HCT116 (cell line): ENCODE measurements around the gene CASP10.

Source experiments
- CTCF ChIP-seq, 3 experiments: fragments of 200-600 bp in 1 of 3; sonication (generic) in 1 of 3; IDR thresholded peaks in 2 of 3; conservative IDR thresholded peaks in 1 of 3; 2 replicates each; pipeline ENCODE4 v1.5.1; 2012 to 2017; ENCODE audit warnings: low read depth in 2 of 3, low read length in 2 of 3, antibody characterized with exemption in 1 of 3, borderline replicate concordance in 1 of 3, control low read depth in 1 of 3, mild to moderate bottlenecking in 1 of 3, mixed read lengths in 1 of 3, mixed run types in 1 of 3, moderate library complexity in 1 of 3; ENCODE audit not compliant: insufficient read depth in 1 of 3
- EZH2 ChIP-seq: fragments of 200-600 bp; sonication (generic); IDR thresholded peaks from 2 replicates; pipeline ENCODE4 v1.6.1; 2017; ENCODE audit warnings: antibody characterized with exemption, mixed run types
- EZH2phosphoT487 ChIP-seq: fragments of 200-600 bp; IDR thresholded peaks from 2 replicates; pipeline ENCODE4 v1.6.1; 2018; ENCODE audit warnings: antibody characterized with exemption, borderline replicate concordance
- JUND ChIP-seq: IDR thresholded peaks from 2 replicates; pipeline ENCODE4 v1.6.1; 2012
- POLR2A ChIP-seq: IDR thresholded peaks from 2 replicates; pipeline ENCODE4 v1.7.0; 2011; ENCODE audit warnings: borderline replicate concordance; ENCODE audit not compliant: insufficient read depth, insufficient read length; ENCODE audit errors: extremely low read depth
- POLR2AphosphoS5 ChIP-seq: IDR thresholded peaks from 2 replicates; pipeline ENCODE4 v1.6.1; 2011; ENCODE audit warnings: mild to moderate bottlenecking, low read depth, low read length, moderate library complexity
- RAD21 ChIP-seq: IDR thresholded peaks from 2 replicates; pipeline ENCODE4 v1.6.1; 2012; ENCODE audit warnings: low read depth, mild to moderate bottlenecking
- SP1 ChIP-seq: IDR thresholded peaks from 2 replicates; pipeline ENCODE4 v1.6.1; 2012; ENCODE audit warnings: low read depth
- SRF ChIP-seq: IDR thresholded peaks from 2 replicates; pipeline ENCODE4 v1.6.1; 2012; ENCODE audit warnings: low read depth
- TCF7L2 ChIP-seq: IDR thresholded peaks from 2 replicates; pipeline ENCODE4 v1.7.0; 2011; ENCODE audit warnings: borderline replicate concordance, inconsistent platforms; ENCODE audit not compliant: insufficient read depth, insufficient read length; ENCODE audit errors: extremely low read depth
- YY1 ChIP-seq: IDR thresholded peaks from 2 replicates; pipeline ENCODE4 v1.6.1; 2011; ENCODE audit warnings: low read length, low read depth, moderate library complexity, mild to moderate bottlenecking; ENCODE audit not compliant: insufficient replicate concordance; ENCODE audit errors: extremely low read depth
- TF ChIP-seq, protein P1 (sequence below): IDR thresholded peaks from 2 replicates; pipeline ENCODE4 v1.6.1; 2012; ENCODE audit warnings: low read depth
- TF ChIP-seq, protein P2 (sequence below): IDR thresholded peaks from 2 replicates; pipeline ENCODE4 v1.6.1; 2012

DNA sequence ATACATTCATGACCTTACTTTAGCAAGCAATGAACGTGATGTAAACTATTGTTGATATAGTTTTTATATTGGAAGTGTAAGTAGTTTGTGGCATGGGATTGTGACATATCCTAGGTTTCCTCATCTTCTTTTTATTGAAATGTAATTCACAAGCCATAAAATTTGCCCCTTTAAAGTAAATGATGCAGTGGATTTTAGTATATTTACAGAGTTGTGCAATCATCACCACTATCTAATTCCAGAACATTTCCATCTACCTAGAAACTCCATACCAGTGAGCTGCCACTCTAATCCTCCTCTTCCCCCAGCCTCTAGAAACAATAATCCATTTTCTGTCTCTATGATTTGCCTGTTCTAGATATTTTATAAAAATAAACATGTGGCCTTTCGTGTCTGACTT lies 10.7 kb upstream of the CASP10 start:
- TF ChIP-seq SRF (no peak), CTCF (IDR thresholded peaks at IDR 0.05 in 2 of 3, conservative IDR thresholded peaks at IDR 0.05 in 1 of 3; ENCODE audit: borderline replicate concordance in 1 of 3, insufficient read depth in 1 of 3, low read depth in 2 of 3, low read length in 2 of 3) (no peak), POLR2A (no peak), EZH2 (no peak), POLR2AphosphoS5 (no peak), JUND (no peak), TCF7L2 (no peak), EZH2phosphoT487 (no peak), SP1 (no peak), YY1 (no peak), RAD21 (no peak)
- TF ChIP-seq, protein P1, sequence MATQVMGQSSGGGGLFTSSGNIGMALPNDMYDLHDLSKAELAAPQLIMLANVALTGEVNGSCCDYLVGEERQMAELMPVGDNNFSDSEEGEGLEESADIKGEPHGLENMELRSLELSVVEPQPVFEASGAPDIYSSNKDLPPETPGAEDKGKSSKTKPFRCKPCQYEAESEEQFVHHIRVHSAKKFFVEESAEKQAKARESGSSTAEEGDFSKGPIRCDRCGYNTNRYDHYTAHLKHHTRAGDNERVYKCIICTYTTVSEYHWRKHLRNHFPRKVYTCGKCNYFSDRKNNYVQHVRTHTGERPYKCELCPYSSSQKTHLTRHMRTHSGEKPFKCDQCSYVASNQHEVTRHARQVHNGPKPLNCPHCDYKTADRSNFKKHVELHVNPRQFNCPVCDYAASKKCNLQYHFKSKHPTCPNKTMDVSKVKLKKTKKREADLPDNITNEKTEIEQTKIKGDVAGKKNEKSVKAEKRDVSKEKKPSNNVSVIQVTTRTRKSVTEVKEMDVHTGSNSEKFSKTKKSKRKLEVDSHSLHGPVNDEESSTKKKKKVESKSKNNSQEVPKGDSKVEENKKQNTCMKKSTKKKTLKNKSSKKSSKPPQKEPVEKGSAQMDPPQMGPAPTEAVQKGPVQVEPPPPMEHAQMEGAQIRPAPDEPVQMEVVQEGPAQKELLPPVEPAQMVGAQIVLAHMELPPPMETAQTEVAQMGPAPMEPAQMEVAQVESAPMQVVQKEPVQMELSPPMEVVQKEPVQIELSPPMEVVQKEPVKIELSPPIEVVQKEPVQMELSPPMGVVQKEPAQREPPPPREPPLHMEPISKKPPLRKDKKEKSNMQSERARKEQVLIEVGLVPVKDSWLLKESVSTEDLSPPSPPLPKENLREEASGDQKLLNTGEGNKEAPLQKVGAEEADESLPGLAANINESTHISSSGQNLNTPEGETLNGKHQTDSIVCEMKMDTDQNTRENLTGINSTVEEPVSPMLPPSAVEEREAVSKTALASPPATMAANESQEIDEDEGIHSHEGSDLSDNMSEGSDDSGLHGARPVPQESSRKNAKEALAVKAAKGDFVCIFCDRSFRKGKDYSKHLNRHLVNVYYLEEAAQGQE, result no peak
- TF ChIP-seq, protein P2, sequence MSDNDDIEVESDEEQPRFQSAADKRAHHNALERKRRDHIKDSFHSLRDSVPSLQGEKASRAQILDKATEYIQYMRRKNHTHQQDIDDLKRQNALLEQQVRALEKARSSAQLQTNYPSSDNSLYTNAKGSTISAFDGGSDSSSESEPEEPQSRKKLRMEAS, result no peak
